IMR-90 (cell line): Measurements from ENCODE around the gene C10orf105.

Experiments used
- BHLHE40 ChIP-seq: fragments of 150-350 bp; IDR thresholded peaks from 2 replicates; pipeline ENCODE4 v1.6.1; 2016; ENCODE audit warnings: mild to moderate bottlenecking, low read depth, low read length
- CEBPB ChIP-seq: IDR thresholded peaks from 2 replicates; pipeline ENCODE4 v1.6.1; 2012; ENCODE audit warnings: low read depth, low read length, improper control_type of control experiment
- FOS ChIP-seq: fragments of 150-350 bp; IDR thresholded peaks from 2 replicates; pipeline ENCODE4 v1.6.1; 2016; ENCODE audit warnings: low read depth, low read length
- MAFK ChIP-seq: IDR thresholded peaks from 2 replicates; pipeline ENCODE4 v1.6.1; 2012; ENCODE audit warnings: low read depth, low read length, improper control_type of control experiment
- MAZ ChIP-seq: IDR thresholded peaks from 2 replicates; pipeline ENCODE4 v1.6.1; 2012; ENCODE audit warnings: low read depth, mild to moderate bottlenecking, low read length, improper control_type of control experiment, moderate library complexity, borderline replicate concordance
- POLR2A ChIP-seq: IDR thresholded peaks from 2 replicates; pipeline ENCODE4 v1.6.1; 2012; ENCODE audit warnings: mild to moderate bottlenecking, low read depth, low read length
- RAD21 ChIP-seq: IDR thresholded peaks from 2 replicates; pipeline ENCODE4 v1.6.1; 2012; ENCODE audit warnings: low read length, improper control_type of control experiment
- TF ChIP-seq, protein P1 (sequence below): conservative IDR thresholded peaks from 2 replicates; pipeline ENCODE4 v1.5.1; 2012; ENCODE audit warnings: mild to moderate bottlenecking, low read depth, low read length, improper control_type of control experiment
- TF ChIP-seq, protein P2 (sequence below): fragments of 150-350 bp; IDR thresholded peaks from 2 replicates; pipeline ENCODE4 v1.6.1; 2017; ENCODE audit warnings: mild to moderate bottlenecking, antibody characterized with exemption, low read length, low read depth

- TF ChIP-seq FOS (no peak), POLR2A (no peak), RAD21 (no peak), MAFK (no peak), BHLHE40 (no peak), CEBPB (no peak), MAZ (no peak)
- TF ChIP-seq, protein P1, sequence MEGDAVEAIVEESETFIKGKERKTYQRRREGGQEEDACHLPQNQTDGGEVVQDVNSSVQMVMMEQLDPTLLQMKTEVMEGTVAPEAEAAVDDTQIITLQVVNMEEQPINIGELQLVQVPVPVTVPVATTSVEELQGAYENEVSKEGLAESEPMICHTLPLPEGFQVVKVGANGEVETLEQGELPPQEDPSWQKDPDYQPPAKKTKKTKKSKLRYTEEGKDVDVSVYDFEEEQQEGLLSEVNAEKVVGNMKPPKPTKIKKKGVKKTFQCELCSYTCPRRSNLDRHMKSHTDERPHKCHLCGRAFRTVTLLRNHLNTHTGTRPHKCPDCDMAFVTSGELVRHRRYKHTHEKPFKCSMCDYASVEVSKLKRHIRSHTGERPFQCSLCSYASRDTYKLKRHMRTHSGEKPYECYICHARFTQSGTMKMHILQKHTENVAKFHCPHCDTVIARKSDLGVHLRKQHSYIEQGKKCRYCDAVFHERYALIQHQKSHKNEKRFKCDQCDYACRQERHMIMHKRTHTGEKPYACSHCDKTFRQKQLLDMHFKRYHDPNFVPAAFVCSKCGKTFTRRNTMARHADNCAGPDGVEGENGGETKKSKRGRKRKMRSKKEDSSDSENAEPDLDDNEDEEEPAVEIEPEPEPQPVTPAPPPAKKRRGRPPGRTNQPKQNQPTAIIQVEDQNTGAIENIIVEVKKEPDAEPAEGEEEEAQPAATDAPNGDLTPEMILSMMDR, result no peak
- TF ChIP-seq, protein P2, sequence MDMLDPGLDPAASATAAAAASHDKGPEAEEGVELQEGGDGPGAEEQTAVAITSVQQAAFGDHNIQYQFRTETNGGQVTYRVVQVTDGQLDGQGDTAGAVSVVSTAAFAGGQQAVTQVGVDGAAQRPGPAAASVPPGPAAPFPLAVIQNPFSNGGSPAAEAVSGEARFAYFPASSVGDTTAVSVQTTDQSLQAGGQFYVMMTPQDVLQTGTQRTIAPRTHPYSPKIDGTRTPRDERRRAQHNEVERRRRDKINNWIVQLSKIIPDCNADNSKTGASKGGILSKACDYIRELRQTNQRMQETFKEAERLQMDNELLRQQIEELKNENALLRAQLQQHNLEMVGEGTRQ, result no peak
Measured at GRCh38 chr10:71698737-71699136, 20.8 kb downstream of the C10orf105 start.
